Raji (cell line): ENCODE data around the gene C21orf58.

Experiments
- POLR2A ChIP-seq: IDR thresholded peaks from 2 replicates; pipeline ENCODE4 v1.6.1; 2011; ENCODE audit warnings: low read depth, low read length, control low read depth; ENCODE audit not compliant: insufficient read depth

The C21orf58 gene

DNA sequence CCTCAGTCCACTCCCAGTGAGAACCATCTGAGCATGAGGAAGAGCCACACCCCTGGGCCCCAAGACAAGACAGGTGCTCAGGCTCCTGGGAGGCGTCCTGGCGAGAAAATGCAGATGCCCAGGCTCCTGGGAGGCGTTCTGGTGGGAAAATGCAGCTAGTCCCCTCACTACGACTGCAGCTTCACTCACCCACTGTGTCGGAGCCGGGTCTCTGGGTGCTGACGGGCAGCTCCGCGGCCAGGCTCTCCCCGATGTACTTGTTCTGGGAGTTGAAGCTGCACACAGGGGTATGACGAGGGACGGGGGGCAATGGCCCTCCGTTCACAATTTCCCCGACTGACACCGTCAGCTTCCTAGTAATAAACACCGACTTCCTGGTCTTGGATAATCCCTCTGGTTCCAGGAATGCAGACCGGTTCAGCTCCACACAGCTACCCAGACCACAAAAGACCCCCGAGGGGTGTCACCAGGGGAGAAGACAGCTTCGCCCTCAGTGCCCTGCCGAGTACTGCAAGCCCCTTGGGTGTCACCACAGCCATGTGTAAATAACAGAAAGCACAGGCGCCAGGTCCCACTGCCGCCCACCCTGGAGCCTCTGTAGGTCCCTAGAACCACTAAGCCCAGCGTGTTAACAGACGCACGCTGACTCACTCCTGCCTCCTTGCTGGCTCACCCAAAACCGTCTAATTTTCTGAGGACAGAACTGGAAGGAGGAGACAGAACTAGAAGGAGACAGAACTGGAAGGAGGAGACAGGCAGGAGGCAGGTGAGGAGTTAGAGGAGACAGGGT lies 57.7 kb downstream of the C21orf58 start:
- no peak for TF ChIP-seq POLR2A

GRCh38 chr21:46264690-46265144 lies 59.0 kb downstream of the C21orf58 start:
- TF ChIP-seq POLR2A: no peak

DNA sequence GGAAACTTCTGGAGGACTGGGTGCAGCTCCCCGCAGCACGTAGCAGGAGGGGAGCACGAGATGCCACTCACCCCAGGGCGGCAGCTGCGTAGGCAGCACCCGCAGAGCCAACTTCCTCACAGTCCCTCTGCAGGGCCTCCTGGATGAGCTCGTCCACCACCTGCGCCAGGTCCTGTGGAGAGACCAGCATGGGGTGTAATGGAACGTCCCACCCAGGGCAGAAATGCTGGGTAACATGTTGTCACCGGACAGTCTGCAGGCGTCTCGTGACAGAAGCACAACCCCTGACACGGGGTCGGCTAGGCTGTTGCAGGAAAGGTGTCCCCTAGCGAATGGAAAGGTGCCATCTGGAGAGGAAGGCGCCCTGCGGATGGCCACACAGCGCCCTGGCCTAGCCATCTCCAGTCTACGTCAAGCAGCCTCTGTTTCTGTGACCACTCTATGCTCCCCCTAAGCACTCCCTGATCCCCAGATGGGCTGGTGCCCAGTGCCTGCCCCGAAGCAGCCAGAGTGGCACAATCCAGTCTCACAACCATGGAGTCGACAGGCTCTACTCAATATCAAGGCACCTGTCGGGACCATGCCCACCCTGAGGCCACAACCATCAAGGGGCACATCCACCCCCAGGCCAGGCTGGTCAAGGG lies 59.5 kb downstream of the C21orf58 start:
- no peak for TF ChIP-seq POLR2A

GRCh38 chr21:46256501-46256994 lies 67.1 kb downstream of the C21orf58 start:
- TF ChIP-seq POLR2A: no peak

GRCh38 chr21:46255758-46256337 lies 67.8 kb downstream of the C21orf58 start:
- TF ChIP-seq POLR2A: no peak

DNA sequence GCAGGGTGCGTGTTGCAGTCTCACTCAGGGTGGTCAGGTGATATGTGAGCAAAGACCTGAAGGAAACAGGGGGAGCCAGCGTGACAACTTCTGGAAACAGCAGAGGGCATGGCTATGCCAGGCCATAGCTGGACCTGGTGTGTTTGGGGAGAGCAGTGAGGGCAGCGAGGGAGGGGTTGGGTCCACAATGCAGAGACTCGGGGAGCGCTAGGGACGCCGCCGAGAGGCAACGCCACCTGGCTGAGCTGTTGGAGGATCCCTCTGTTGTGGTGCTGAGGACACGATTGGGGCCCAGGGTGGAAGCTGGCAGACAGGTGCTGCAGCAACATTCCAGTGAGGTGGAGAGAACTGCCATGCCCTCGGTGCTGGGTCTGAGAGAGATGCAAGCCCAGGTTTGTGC lies 68.5 kb downstream of the C21orf58 start:
- no peak for TF ChIP-seq POLR2A

DNA sequence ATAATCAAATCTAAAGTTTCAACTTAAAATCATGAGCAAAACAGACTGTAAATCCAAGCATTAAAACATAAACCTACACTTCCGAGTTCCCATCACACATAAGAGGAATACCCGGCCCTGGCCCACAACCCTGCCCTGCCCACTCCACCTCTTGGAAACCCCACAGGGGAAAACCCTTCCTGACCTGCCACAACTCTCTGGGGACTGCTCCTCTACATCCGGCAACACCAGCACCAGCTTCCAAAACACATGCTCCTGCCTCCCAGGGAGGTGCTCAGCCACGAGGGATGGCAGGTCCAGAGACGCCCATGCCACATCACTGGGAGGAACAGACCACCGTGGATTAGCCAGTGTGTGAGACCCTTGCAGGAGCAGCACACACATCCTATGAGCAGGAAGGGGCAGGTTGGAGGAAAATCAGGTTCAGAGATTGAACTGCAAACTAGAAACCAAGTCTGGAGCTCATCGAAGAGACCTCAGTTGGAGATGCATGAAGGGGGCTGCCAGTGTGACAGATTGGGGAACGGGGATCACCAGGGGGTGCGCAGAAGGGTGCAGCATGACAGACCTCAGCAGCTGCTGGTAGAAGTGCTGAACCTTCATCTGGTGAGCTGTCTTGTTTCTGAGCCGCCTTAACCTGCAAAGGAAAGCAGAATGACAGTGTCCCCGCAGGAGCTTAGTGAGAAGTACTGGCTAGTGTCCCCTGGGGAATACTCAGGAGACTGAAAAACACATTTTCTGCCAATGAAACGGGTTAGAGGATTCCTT lies 69.3 kb downstream of the C21orf58 start:
- no peak for TF ChIP-seq POLR2A

- no peak for TF ChIP-seq POLR2A
Measured at GRCh38 chr21:46253610-46254124, 70.0 kb downstream of the C21orf58 start.

DNA sequence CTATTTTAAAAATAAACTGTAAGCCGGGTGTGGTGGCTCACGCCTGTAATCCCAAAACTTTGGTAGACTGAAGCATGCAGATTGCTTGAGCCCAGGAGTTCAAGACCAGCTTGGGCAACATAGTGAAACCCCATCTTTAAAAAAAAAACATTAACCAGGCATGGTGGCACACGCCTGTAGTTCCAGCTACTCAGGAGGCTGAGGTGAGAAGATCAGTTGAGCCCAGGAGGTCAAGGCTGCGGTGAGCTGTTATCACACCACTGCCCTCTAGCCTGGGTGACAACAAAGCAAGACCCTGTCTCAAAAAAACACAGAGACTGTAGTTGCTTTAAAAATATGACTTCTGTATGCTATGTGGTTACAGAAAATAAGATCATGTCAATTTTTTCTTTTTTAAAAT lies 70.8 kb downstream of the C21orf58 start:
- TF ChIP-seq POLR2A: no peak
